GM12874 (cell line): ENCODE measurements around the gene GPR152.
A peak's percentile ranks its signal among the peaks of the same experiment; 100 is the strongest.

Experiments used
- TF ChIP-seq, protein P1 (sequence below): IDR thresholded peaks from 2 replicates; pipeline ENCODE4 v1.5.1; 2011; ENCODE audit warnings: low read depth, mild to moderate bottlenecking, control low read depth, low read length, moderate library complexity; ENCODE audit not compliant: insufficient read depth

Gene GPR152

GRCh38 chr11:67406969-67407687 lies 45.4 kb downstream of the GPR152 start:
- TF ChIP-seq, protein P1, sequence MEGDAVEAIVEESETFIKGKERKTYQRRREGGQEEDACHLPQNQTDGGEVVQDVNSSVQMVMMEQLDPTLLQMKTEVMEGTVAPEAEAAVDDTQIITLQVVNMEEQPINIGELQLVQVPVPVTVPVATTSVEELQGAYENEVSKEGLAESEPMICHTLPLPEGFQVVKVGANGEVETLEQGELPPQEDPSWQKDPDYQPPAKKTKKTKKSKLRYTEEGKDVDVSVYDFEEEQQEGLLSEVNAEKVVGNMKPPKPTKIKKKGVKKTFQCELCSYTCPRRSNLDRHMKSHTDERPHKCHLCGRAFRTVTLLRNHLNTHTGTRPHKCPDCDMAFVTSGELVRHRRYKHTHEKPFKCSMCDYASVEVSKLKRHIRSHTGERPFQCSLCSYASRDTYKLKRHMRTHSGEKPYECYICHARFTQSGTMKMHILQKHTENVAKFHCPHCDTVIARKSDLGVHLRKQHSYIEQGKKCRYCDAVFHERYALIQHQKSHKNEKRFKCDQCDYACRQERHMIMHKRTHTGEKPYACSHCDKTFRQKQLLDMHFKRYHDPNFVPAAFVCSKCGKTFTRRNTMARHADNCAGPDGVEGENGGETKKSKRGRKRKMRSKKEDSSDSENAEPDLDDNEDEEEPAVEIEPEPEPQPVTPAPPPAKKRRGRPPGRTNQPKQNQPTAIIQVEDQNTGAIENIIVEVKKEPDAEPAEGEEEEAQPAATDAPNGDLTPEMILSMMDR = no peak

DNA sequence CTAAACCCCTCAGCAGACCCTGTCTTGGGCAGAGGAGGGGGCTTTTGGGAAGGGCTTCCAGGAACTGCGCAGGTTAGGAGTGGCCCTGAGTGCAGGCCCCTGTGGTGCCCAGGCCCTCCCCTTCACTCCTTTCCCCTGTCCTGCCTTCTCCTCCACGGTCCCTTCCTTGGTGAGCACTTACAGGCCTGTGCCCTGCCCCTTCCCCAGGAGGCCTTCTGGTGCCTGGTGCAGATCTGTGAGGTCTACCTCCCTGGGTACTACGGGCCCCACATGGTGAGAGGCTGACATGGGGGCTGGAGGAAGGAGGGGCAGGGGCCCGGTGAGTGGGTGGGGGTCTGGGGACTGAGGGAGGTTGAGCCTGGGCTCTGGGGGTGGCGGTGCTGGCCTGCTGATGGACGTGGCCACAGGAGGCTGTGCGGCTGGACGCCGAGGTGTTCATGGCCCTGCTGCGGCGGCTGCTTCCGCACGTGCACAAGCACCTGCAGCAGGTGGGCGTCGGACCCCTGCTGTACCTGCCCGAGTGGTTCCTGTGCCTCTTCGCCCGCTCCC lies 46.0 kb downstream of the GPR152 start:
- TF ChIP-seq, protein P1 = no peak

DNA sequence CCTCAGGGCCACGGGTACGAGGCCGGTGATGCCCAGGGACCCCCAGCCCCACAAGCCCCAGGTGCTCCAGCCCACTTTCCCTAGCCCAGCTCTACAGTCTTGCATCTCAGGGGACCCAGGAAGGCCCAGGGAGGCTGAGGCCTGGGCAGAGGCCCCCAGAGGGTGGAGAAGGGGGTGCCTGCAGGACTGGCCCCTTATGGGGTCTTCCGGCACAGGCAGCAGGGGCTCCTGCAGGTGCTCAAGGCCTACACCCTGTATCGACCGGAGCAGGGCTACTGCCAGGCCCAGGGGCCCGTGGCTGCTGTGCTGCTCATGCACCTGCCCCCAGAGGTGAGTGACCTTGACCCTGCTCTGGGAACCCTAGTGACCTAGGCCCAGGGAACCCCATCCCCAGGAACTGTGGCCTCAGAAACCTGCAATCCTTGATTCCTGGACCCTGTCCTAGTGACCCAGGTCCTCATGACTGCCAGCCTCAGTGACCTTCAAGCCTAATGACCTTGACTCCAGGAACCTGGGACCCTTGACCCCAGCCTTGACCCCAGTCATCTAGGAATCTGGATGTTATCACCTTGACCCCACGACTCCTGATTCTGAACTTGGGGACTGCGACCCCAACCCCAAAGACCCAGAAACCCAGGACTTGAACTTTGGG lies 46.7 kb downstream of the GPR152 start:
- TF ChIP-seq, protein P1 = no peak

DNA sequence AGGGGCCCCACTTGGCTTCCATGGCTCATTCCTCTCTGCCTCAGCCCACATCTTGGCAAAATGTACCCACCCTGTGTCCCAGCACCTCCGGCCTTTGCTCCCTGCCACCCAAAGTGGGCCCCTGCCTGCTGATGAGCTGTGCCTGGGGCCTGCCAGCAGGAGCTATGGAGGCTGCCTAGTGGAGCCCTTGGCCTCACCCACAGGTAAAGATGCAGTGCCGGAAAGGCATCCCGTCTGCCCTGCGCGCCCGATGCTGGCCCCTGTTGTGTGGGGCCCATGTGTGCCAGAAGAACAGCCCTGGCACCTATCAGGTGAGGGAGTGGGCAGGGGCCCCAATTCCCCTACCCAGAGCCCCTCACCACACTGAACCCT lies 47.3 kb downstream of the GPR152 start:
- TF ChIP-seq, protein P1 = no peak

DNA sequence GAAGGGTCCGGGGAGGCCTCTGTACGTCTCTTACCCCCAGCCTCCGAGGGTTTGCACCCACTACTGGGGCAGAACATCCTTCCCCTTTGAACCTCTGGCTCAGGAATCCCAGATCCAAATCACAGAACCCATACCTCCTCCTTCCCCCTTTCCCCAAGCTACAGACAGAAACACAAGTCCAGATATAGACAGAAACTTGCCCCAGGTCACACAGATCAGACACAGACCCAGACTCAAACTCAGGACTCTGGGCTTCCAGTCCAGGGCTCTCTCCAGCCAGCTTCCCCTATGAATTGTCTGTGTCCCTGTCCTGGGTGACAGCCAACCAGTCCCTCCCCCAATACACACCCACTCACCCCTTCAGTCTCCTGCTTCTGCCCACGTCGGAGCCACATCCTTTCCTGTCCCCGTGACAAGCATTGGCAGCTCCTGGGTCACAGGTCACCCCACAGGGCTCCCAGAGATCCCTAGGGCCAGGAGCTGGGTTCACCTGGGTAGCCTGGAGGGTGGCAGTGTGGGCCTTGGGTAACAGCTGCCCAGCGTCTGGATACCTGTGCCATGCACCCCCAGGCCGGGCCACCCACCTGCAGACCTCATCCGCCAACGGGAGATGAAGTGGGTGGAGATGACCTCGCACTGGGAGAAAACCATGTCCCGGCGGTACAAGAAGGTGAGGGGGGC lies 47.9 kb downstream of the GPR152 start:
- TF ChIP-seq, protein P1 = no peak

DNA sequence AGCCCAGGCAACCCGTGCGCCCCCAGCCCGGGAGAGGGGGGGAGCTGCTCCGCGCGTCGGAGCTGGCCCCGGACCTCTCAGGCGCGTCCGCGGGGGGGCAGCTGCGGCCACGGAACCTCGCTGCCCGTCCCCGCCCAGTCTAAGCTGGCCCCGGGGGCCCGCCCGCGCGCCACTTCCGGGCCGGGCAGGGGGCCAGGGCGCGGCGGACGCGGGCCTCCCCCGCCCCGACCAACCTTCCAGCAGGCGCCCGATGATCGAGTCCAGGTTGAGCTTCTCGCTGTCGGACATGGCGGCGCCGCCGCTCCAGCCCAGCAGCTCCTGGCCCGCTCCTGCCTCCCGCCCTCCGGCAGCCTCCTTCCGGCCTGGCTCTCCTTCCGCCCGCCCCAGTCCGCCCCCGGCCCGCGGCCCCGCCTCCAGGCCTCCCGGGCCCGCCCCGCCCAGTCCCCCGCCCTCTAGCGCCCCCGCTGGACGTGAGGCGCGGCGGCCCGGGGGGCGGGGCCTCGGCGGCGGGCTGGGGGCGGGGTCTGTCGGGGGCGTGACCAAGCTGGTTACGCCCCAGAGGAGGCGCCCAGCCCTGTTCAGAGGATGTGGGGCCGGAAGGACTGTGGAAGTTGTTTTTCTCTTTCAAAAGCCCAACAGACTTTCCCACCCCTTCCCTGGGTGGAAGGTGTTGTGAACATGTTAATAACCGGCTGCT lies 50.9 kb downstream of the GPR152 start, which contains the start of gene PPP1CA:
PPP1CA (minus strand) TSS at position 364 of the 697 bp plus-strand sequence; CDS start at position 288, 76 bp downstream.
- TF ChIP-seq, protein P1 = peak; percentile 26; the same call in 1 of the 2 replicates
